GM19455 (cell line): Measurements from ENCODE around the gene ERV3-1.
"Not testable (repeated sequence)": the region's sequence is repeated elsewhere in the genome, so short reads cannot be mapped to it uniquely, and the experiment has no call there.

ENCODE experiments used
- ATAC-seq: cut with Tn5 transposase; IDR thresholded peaks from one replicate; pipeline ENCODE4 v1.9.1; 2021; ENCODE audit not compliant: unreplicated experiment

Gene ERV3-1

GRCh38 chr7:65001291-65001814 lies 5.1 kb downstream of the ERV3-1 start:
- no peak for ATAC-seq

GRCh38 chr7:64999165-65000004 lies 7.1 kb downstream of the ERV3-1 start:
- no peak for ATAC-seq

- ATAC-seq = no peak
Observed at GRCh38 chr7:64998865-64999164, 7.7 kb downstream of the ERV3-1 start.

- ATAC-seq = no peak
Observed at GRCh38 chr7:64997927-64998391, 8.5 kb downstream of the ERV3-1 start.

GRCh38 chr7:64997164-64997908 lies 9.2 kb downstream of the ERV3-1 start:
- ATAC-seq = no peak

GRCh38 chr7:64996305-64996704 lies 10.2 kb downstream of the ERV3-1 start:
- no peak for ATAC-seq

- no peak for ATAC-seq
Observed at GRCh38 chr7:64993901-64994300, 12.6 kb downstream of the ERV3-1 start.

GRCh38 chr7:64992971-64993370 lies 13.5 kb downstream of the ERV3-1 start:
- no peak for ATAC-seq

GRCh38 chr7:64990936-64991335 lies 15.6 kb downstream of the ERV3-1 start, which contains the start of gene ZNF117:
TSS of gene ZNF117 (minus strand) at chr7:64991036.
- no peak for ATAC-seq

GRCh38 chr7:64990216-64990615 lies 16.3 kb downstream of the ERV3-1 start:
- no peak for ATAC-seq

GRCh38 chr7:64978497-64979203 lies 27.8 kb downstream of the ERV3-1 start:
- no peak for ATAC-seq

GRCh38 chr7:64965594-64965993 lies 40.9 kb downstream of the ERV3-1 start:
- ATAC-seq = no peak

GRCh38 chr7:64959072-64959747 lies 47.3 kb downstream of the ERV3-1 start:
- no peak for ATAC-seq

GRCh38 chr7:64951250-64951848 lies 55.1 kb downstream of the ERV3-1 start:
- no peak for ATAC-seq

GRCh38 chr7:64950673-64951072 lies 55.8 kb downstream of the ERV3-1 start:
- ATAC-seq = not testable (repeated sequence)

- not testable (repeated sequence) for ATAC-seq
Observed at GRCh38 chr7:64948774-64949173, 57.7 kb downstream of the ERV3-1 start.

- ATAC-seq = no peak
Observed at GRCh38 chr7:64947252-64948000, 59.1 kb downstream of the ERV3-1 start.

GRCh38 chr7:64946772-64947171 lies 59.7 kb downstream of the ERV3-1 start:
- no peak for ATAC-seq

GRCh38 chr7:64945503-64946175 lies 60.8 kb downstream of the ERV3-1 start:
- ATAC-seq = no peak
